ENCODE data around the gene RUFY1.

The RUFY1 gene

GRCh38 chr5:179619776-179620175 is 69.4 kb downstream of the RUFY1 start:
- no peak for TF ChIP-seq CTCF (conservative IDR thresholded peaks at IDR 0.05; ENCODE audit: low read depth)
- ChIA-PET CTCF (no interaction called here), POLR2A (ENCODE audit: low non-redundant PET) (no interaction called here)
- DNase-seq (ENCODE audit: low spot score), result no peak
- no peak overlapping the region for H3K27ac ChIP-seq

- TF ChIP-seq CTCF (conservative IDR thresholded peaks at IDR 0.05; ENCODE audit: low read depth), result no peak
- DNase-seq (ENCODE audit: low spot score), result no peak
- POLR2A ChIA-PET (ENCODE audit: low non-redundant PET), result no interaction called here
- CTCF ChIA-PET, result no interaction called here
- no peak overlapping the region for H3K27ac ChIP-seq
Observed at GRCh38 chr5:179620293-179620692, 69.9 kb downstream of the RUFY1 start.

GRCh38 chr5:179620703-179621350 is 70.5 kb downstream of the RUFY1 start:
- DNase-seq (ENCODE audit: low spot score), result no peak
- TF ChIP-seq CTCF (conservative IDR thresholded peaks at IDR 0.05; ENCODE audit: low read depth), result no peak
- CTCF ChIA-PET, result no interaction called here
- POLR2A ChIA-PET (ENCODE audit: low non-redundant PET), result no interaction called here
- no peak overlapping the region for H3K27ac ChIP-seq

- H3K27ac ChIP-seq, result no peak overlapping the region
- TF ChIP-seq CTCF (conservative IDR thresholded peaks at IDR 0.05; ENCODE audit: low read depth), result no peak
- ChIA-PET POLR2A (ENCODE audit: low non-redundant PET) (no interaction called here), CTCF (interaction anchor here (0.6 kb wide), 1 partner anchor 67 kb away, joined by 4 read pairs; no protein-coding TSS in a partner anchor)
- DNase-seq (ENCODE audit: low spot score), result no peak
Observed at GRCh38 chr5:179621551-179622214, 71.3 kb downstream of the RUFY1 start.

GRCh38 chr5:179623003-179623905 is 72.9 kb downstream of the RUFY1 start, which contains the start of gene HNRNPH1:
TSS of gene HNRNPH1 (minus strand) at chr5:179623671. CDS start at chr5:179623133, 538 bp downstream.
- POLR2A ChIA-PET (ENCODE audit: low non-redundant PET), result interaction anchor here (0.5 to 1.3 kb wide), 8 partner anchors 9 to 109 kb away, joined by 3 to 5 read pairs (median 3); partner anchors contain the start of gene MAML1
- H3K27ac ChIP-seq, result peak within 1 kb of the TSS; percentile 99
- peak; percentile 100 for DNase-seq (ENCODE audit: low spot score)
- CTCF ChIA-PET, result interaction anchor here (0.6 to 1.8 kb wide), 5 partner anchors 15 to 1004 kb away, joined by 3 to 5 read pairs (median 4); no protein-coding TSS in a partner anchor
- peak; percentile 33; the same call in 1 of the 2 replicates for TF ChIP-seq CTCF (conservative IDR thresholded peaks at IDR 0.05; ENCODE audit: low read depth)
